ENCODE measurements around the gene HSFX4. TPM values are rescaled to one million over a fixed set of nuclear protein-coding genes. Genes with fewer than 3 reads are reported as not detected.
"Not testable (repeated sequence)": the region's sequence is repeated elsewhere in the genome, so short reads cannot be mapped to it uniquely, and the experiment has no call there.

HSFX4 gene
- total RNA-seq, 2 experiments from 2014 or later = not detected

GRCh38 chrX:149924434-149924833, 4.9 kb upstream of the HSFX4 start:
- H3K9me3 Mint-ChIP-seq; intact Hi-C loops (cut with micrococcal nuclease); POLR2A ChIA-PET; H3K27me3 Mint-ChIP-seq; DNase-seq; H3K27ac Mint-ChIP-seq; H3K4me3 Mint-ChIP-seq; H3K4me1 Mint-ChIP-seq (ENCODE audit: low read depth); H3K36me3 Mint-ChIP-seq; CTCF ChIA-PET: not testable (repeated sequence)

- DNase-seq; H3K9me3 Mint-ChIP-seq; H3K4me1 Mint-ChIP-seq (ENCODE audit: low read depth); intact Hi-C loops (cut with micrococcal nuclease); CTCF ChIA-PET; H3K27ac Mint-ChIP-seq; H3K36me3 Mint-ChIP-seq; POLR2A ChIA-PET; H3K27me3 Mint-ChIP-seq; H3K4me3 Mint-ChIP-seq: not testable (repeated sequence)
Measured at GRCh38 chrX:149927245-149927963, 2.0 kb upstream of the HSFX4 start.

GRCh38 chrX:149927964-149928258, 1.5 kb upstream of the HSFX4 start:
- intact Hi-C loops (cut with micrococcal nuclease); H3K36me3 Mint-ChIP-seq; H3K9me3 Mint-ChIP-seq; H3K4me3 Mint-ChIP-seq; H3K27me3 Mint-ChIP-seq; POLR2A ChIA-PET; CTCF ChIA-PET; H3K27ac Mint-ChIP-seq; DNase-seq; H3K4me1 Mint-ChIP-seq (ENCODE audit: low read depth): not testable (repeated sequence)

- H3K9me3 Mint-ChIP-seq; POLR2A ChIA-PET; H3K27ac Mint-ChIP-seq; DNase-seq; H3K36me3 Mint-ChIP-seq; CTCF ChIA-PET; H3K4me1 Mint-ChIP-seq (ENCODE audit: low read depth); H3K4me3 Mint-ChIP-seq; H3K27me3 Mint-ChIP-seq; intact Hi-C loops (cut with micrococcal nuclease): not testable (repeated sequence)
Measured at GRCh38 chrX:149928635-149929034, 738 bp upstream of the HSFX4 start.

- H3K9me3 Mint-ChIP-seq; H3K4me1 Mint-ChIP-seq (ENCODE audit: low read depth); H3K36me3 Mint-ChIP-seq; H3K27ac Mint-ChIP-seq; H3K4me3 Mint-ChIP-seq; H3K27me3 Mint-ChIP-seq; DNase-seq; CTCF ChIA-PET; POLR2A ChIA-PET: not testable (repeated sequence)
- intact Hi-C loops (cut with micrococcal nuclease) = loop anchor here (10.0 kb wide), 3 partner anchors 543 to 763 kb away; partner anchors contain the start of gene MTMR1
Measured at GRCh38 chrX:149931355-149931754, 2.0 kb downstream of the HSFX4 start.

- H3K4me1 Mint-ChIP-seq (ENCODE audit: low read depth); DNase-seq; H3K9me3 Mint-ChIP-seq; CTCF ChIA-PET; H3K36me3 Mint-ChIP-seq; H3K4me3 Mint-ChIP-seq; H3K27ac Mint-ChIP-seq; H3K27me3 Mint-ChIP-seq; POLR2A ChIA-PET: not testable (repeated sequence)
- intact Hi-C loops (cut with micrococcal nuclease) = loop anchor here (10.0 kb wide), 3 partner anchors 543 to 763 kb away; partner anchors contain the start of gene MTMR1
Measured at GRCh38 chrX:149932150-149932549, 2.8 kb downstream of the HSFX4 start.

- CTCF ChIA-PET; DNase-seq; H3K4me1 Mint-ChIP-seq (ENCODE audit: low read depth); H3K4me3 Mint-ChIP-seq; POLR2A ChIA-PET; H3K27ac Mint-ChIP-seq; H3K27me3 Mint-ChIP-seq; H3K36me3 Mint-ChIP-seq; H3K9me3 Mint-ChIP-seq: not testable (repeated sequence)
- intact Hi-C loops (cut with micrococcal nuclease) = loop anchor here (10.0 kb wide), 3 partner anchors 542 to 762 kb away; partner anchors contain the start of gene MTMR1
Measured at GRCh38 chrX:149932970-149933369, 3.6 kb downstream of the HSFX4 start.

GRCh38 chrX:149933547-149933946, 4.2 kb downstream of the HSFX4 start:
- H3K4me3 Mint-ChIP-seq; CTCF ChIA-PET; H3K27me3 Mint-ChIP-seq; H3K4me1 Mint-ChIP-seq (ENCODE audit: low read depth); H3K36me3 Mint-ChIP-seq; H3K9me3 Mint-ChIP-seq; H3K27ac Mint-ChIP-seq; POLR2A ChIA-PET; DNase-seq: not testable (repeated sequence)
- intact Hi-C loops (cut with micrococcal nuclease) = loop anchor here (10.0 kb wide), 3 partner anchors 541 to 761 kb away; partner anchors contain the start of gene MTMR1

GRCh38 chrX:149937328-149937727, 8.0 kb downstream of the HSFX4 start:
- Mint-ChIP-seq H3K4me3 (peak overlapping the region; percentile 85), H3K27ac (peak overlapping the region; percentile 99)
- CTCF ChIA-PET = interaction anchor here (1.9 kb wide), 1 partner anchor 425 kb away, joined by 6 read pairs; no protein-coding TSS in a partner anchor
- H3K36me3 Mint-ChIP-seq; H3K27me3 Mint-ChIP-seq; H3K4me1 Mint-ChIP-seq (ENCODE audit: low read depth); DNase-seq; H3K9me3 Mint-ChIP-seq; POLR2A ChIA-PET: not testable (repeated sequence)
- intact Hi-C loops (cut with micrococcal nuclease) = loop anchor here (10.0 kb wide), 3 partner anchors 537 to 757 kb away; partner anchors contain the start of gene MTMR1

- Mint-ChIP-seq H3K4me3 (peak overlapping the region; percentile 85), H3K4me1 (ENCODE audit: low read depth) (no peaks in the 10 kb centered on the region), H3K27me3 (no peaks in the 10 kb centered on the region), H3K27ac (peak overlapping the region; percentile 99), H3K9me3 (no peaks in the 10 kb centered on the region), H3K36me3 (peaks cover 2% of the 10 kb centered on the region)
- peak; percentile 16 for DNase-seq
- CTCF ChIA-PET = interaction anchor here (1.0 to 1.9 kb wide), 6 partner anchors 12 to 434 kb away, joined by 3 to 6 read pairs (median 4); no protein-coding TSS in a partner anchor
- POLR2A ChIA-PET = interaction anchor here (1.2 kb wide), 1 partner anchor 397 kb away, joined by 5 read pairs; the partner anchor contains the start of gene EOLA1
- intact Hi-C loops (cut with micrococcal nuclease) = loop anchor here (10.0 kb wide), 3 partner anchors 537 to 757 kb away; partner anchors contain the start of gene MTMR1
Measured at GRCh38 chrX:149937871-149938426, 8.6 kb downstream of the HSFX4 start.

GRCh38 chrX:149938427-149938880, 9.1 kb downstream of the HSFX4 start, which contains the start of gene EOLA2:
EOLA2 (minus strand) TSS chrX:149938491; CDS start chrX:149933874, 4,617 bp downstream.
- Mint-ChIP-seq H3K4me3 (peak within 1 kb of the TSS; percentile 85), H3K9me3 (no peaks in the 10 kb centered on the region), H3K27me3 (no peaks in the 10 kb centered on the region), H3K4me1 (ENCODE audit: low read depth) (no peaks in the 10 kb centered on the region), H3K27ac (peak within 1 kb of the TSS; percentile 99), H3K36me3 (peaks cover 2% of the 10 kb centered on the region)
- intact Hi-C loops (cut with micrococcal nuclease) = loop anchor here (10.0 kb wide), 3 partner anchors 536 to 756 kb away; partner anchors contain the start of gene MTMR1
- ChIA-PET CTCF (interaction anchor here (1.0 to 1.9 kb wide), 7 partner anchors 12 to 434 kb away, joined by 3 to 6 read pairs (median 4); no protein-coding TSS in a partner anchor), POLR2A (interaction anchor here (1.2 kb wide), 1 partner anchor 398 kb away, joined by 5 read pairs; the partner anchor contains the start of gene EOLA1)
- DNase-seq = peak; percentile 95

GRCh38 chrX:149938881-149939654, 9.7 kb downstream of the HSFX4 start:
- Mint-ChIP-seq H3K27me3 (no peaks in the 10 kb centered on the region), H3K9me3 (no peaks in the 10 kb centered on the region), H3K27ac (peak overlapping the region; percentile 99), H3K4me1 (ENCODE audit: low read depth) (no peaks in the 10 kb centered on the region), H3K4me3 (peak overlapping the region; percentile 85), H3K36me3 (peaks cover 2% of the 10 kb centered on the region)
- ChIA-PET POLR2A (interaction anchor here (0.9 to 1.2 kb wide), 2 partner anchors 398 to 755 kb away, joined by 3 to 5 read pairs; partner anchors contain the start of gene EOLA1), CTCF (interaction anchor here (1.0 to 1.9 kb wide), 8 partner anchors 11 to 435 kb away, joined by 3 to 6 read pairs (median 4); no protein-coding TSS in a partner anchor)
- DNase-seq = peak; percentile 93
- intact Hi-C loops (cut with micrococcal nuclease) = loop anchor here (10.0 kb wide), 3 partner anchors 536 to 756 kb away; partner anchors contain the start of gene MTMR1
